GM18511 (cell line): ENCODE measurements around the gene VWA1.

Source experiments
- ATAC-seq: cut with Tn5 transposase; IDR thresholded peaks from one replicate; pipeline ENCODE4 v1.9.1; 2021; ENCODE audit warnings: mild to moderate bottlenecking, moderate library complexity; ENCODE audit not compliant: unreplicated experiment

The VWA1 gene, protein sequence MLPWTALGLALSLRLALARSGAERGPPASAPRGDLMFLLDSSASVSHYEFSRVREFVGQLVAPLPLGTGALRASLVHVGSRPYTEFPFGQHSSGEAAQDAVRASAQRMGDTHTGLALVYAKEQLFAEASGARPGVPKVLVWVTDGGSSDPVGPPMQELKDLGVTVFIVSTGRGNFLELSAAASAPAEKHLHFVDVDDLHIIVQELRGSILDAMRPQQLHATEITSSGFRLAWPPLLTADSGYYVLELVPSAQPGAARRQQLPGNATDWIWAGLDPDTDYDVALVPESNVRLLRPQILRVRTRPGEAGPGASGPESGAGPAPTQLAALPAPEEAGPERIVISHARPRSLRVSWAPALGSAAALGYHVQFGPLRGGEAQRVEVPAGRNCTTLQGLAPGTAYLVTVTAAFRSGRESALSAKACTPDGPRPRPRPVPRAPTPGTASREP

DNA sequence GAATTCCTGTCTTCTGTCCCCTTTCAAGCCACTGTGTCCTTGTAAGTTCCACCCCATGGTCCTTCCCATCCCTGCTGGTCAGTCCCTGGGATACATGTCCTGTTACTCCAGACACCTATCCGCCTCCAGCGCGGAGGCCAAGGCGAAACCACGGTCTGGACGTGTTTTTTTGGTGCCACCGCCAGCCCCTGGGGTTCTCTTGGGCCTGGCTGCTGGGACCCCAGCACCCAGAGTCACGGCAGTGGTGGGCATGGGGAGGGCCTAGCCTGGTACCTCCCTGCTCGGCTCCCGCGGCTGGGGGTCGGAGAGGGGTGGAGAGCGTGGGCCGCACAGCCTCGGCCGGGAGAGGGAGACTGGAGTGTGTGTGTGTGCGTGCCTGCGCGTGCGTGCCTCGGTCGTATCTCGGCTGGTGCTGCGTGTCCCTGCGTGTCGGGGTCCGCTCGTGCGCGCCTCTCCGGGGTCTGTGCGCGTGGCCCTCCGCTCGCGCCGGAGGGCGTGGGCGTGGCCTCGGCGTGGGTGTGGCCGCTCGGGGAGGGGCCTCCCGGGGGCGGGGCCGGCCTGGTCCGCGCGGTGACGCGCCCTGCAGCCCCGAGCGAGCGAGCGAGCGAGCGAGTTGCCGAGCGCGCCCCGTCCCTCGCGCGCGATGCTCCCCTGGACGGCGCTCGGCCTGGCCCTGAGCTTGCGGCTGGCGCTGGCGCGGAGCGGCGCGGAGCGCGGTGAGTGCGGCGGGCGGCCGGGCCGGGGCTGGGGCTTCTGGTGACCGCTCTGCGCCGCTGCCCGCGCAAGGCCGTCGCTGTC, at the start of gene VWA1:
Gene VWA1, plus strand, starts transcription at position 585 of the 798 bp plus-strand sequence. Its CDS starts 59 bp downstream, at position 644.
- ATAC-seq = no peak

- no peak for ATAC-seq
Measured at GRCh38 chr1:1385931-1386330, 49.6 kb upstream of the VWA1 start.

DNA sequence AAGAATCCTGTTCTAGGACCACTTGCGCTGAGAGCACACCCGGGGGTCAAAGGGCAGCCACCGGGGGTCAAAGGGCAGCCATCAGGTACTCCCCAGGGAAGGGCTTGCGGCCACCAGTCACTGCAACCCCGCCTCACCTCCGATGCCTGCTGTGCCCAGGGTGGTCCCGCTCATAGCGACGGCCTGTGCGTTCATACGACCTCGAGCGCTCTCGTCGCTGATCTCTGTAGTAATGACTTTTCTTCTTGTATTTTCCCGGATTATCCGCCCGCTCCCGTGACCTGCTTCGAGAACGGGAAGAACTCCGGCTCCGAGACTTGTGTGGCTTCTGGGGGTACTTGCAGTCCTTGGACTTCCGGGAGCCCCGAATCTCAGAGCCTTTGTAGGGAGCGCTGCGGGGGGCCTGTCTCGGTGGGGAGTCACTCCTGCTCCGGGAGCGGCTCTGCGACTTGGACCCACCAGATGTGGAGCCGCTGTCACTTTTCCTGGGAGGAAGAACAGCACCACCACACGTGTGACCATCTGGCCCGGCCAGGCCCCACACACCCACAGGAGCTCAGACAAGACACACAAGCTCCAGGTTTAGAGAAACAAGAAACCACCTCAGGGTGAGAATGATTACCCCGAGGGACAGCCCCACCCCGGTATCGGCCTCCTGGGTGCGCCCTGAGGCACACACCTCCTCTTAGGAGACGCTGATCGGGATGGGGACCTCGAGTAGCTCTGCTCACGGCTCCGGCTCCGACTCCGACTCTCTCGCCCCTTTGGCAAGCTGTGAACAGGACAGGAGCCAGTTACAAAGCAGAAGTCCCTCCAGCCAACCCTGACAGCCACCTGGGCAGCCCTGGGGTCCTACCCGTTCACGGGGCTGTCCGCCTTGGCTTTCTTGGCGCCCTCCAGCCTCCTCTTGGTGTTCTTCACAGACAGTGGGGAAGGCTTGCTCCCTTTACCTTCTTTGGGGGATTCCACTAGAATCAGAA, 48.1 kb upstream of the VWA1 start:
- no peak for ATAC-seq

GRCh38 chr1:1388078-1388472, 47.4 kb upstream of the VWA1 start:
- no peak for ATAC-seq

DNA sequence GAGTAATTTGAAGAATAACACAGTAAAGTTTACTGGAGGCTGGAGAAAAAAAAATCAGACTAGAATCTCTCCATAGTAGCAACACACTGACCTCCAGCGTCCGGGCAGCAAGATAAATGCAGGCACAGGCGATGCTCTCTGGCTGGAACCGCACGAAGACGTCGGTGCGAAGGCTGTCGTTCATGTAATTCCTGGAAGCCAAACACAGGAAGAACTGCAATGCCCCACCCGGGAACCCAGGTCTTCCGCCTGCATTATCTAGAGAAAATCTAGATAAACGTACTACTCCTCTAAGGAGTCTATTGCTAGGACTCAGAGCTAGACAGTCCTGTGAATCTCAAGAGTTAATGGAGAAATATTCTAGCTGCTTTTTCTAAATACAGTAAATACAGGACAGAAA, 44.8 kb upstream of the VWA1 start:
- no peak for ATAC-seq

GRCh38 chr1:1391225-1391624, 44.3 kb upstream of the VWA1 start:
- ATAC-seq = no peak

- no peak for ATAC-seq
Measured at GRCh38 chr1:1393014-1393413, 42.5 kb upstream of the VWA1 start.

GRCh38 chr1:1393428-1393827, 42.1 kb upstream of the VWA1 start:
- no peak for ATAC-seq

- no peak for ATAC-seq
Measured at GRCh38 chr1:1394116-1394515, 41.4 kb upstream of the VWA1 start.

DNA sequence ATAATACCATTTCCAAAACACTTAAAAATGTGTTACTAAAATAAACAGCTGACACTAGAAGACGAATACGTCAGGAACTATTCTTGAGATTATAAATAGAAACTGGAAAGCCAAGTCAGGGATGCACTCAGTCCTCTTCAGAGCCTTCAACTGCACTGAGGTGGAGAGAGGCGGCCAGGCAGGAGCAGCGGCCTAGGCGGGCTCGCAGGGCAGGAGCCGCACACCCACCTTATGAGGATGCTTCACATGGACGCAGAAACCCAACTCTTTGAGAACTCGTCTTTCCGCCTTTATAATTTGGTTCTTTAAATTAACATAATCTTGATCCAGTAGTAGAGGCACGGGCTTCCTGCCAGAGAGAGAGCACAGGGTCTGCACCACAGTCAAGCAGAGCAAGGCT, 40.3 kb upstream of the VWA1 start:
- ATAC-seq = no peak

DNA sequence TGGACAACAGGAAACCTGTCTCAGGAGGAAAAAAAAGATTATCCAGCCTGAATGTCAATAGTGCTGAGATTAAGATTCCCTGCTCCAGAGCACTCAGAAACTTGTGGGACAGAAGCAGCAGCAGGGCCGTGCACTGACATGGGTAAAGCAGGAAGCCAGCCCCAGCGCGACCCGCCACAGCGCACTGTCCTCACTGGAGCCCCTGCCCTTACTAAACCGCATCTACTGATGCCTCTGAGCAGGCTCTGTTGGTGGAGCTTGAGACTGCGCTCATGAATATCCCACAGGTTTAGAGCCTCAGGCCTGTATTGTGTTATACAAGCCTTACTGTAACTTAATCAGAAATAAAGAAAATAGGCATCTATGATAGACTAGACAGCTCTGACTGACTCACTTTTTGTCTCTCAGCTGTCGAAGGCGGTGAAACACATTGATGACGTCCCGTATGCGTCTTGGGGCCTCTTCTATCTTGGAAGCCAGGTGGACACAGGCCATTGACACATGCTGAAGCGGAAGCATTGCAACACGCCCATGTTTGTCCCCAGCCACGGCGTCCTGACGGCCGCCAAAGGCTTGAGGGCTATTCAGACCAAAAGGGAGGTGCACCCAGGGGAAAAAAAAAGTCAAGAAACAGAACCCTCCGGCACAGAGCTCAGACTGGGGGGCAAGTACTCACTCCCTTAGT, 37.5 kb upstream of the VWA1 start:
- ATAC-seq = no peak

DNA sequence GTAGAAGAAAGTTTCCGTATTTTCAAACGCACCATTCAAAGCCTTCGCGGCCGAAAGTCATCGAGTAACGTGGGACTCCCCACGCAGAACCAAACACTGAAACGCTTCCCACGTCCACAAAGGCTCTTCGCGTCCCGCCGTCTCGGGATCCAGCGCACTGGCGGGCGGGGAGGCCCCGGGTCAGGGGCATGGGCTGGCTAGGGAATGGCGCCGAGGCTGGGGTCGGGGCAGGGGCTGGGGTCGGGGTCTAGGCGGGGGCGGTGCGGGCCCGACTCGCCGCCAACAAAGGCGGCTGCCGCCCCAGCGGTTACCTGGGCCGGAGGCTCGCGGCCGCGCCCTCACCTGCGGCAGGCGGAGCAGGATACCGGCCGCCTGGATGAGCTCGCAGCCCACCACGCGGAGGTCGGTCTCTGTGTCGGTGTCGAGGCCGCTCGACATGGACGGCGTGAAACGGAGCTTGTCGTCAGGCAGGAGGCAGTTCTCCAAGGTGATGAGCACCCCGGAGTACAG, 36.8 kb upstream of the VWA1 start:
- ATAC-seq = peak; percentile 1

DNA sequence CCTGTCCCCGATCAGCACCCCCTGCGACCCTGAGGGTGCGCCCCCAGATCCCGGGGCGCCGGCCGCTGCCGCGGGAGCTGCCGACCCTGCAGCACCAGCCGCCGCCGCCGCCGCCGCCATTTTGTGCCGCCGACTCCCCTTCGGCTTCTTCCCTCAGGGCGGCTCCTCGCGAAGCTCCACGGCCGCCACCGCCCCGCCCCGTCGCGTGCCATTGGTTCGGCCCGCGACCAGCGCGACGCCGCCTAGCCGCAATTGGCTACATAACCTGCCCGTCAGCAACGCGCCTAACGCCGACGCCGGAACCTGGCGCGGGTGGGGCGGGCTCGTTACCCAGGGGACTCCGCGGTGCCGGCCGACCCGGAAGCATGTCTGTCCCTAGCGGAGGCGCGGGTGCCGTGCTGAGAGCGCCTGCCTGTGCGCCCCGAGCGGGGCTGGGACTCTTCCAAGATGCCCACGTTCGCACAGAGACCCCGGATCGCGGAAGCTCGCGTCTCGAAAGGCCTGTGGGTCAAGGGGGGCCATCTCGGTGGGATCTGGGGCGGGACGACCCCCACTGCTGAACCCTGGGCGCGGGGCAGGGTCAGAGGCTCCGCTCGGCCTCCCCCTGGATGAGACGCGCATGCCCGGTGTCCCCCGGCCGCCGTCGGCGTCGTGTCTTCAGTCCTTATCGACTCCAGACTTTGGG, 36.2 kb upstream of the VWA1 start, which contains the start of gene CCNL2:
Gene CCNL2, minus strand, starts transcription at position 149 of the 685 bp plus-strand sequence. Its CDS starts 29 bp downstream, at position 120.
- ATAC-seq = peak; percentile 95

GRCh38 chr1:1399872-1400575, 35.5 kb upstream of the VWA1 start:
- peak; percentile 4 for ATAC-seq

DNA sequence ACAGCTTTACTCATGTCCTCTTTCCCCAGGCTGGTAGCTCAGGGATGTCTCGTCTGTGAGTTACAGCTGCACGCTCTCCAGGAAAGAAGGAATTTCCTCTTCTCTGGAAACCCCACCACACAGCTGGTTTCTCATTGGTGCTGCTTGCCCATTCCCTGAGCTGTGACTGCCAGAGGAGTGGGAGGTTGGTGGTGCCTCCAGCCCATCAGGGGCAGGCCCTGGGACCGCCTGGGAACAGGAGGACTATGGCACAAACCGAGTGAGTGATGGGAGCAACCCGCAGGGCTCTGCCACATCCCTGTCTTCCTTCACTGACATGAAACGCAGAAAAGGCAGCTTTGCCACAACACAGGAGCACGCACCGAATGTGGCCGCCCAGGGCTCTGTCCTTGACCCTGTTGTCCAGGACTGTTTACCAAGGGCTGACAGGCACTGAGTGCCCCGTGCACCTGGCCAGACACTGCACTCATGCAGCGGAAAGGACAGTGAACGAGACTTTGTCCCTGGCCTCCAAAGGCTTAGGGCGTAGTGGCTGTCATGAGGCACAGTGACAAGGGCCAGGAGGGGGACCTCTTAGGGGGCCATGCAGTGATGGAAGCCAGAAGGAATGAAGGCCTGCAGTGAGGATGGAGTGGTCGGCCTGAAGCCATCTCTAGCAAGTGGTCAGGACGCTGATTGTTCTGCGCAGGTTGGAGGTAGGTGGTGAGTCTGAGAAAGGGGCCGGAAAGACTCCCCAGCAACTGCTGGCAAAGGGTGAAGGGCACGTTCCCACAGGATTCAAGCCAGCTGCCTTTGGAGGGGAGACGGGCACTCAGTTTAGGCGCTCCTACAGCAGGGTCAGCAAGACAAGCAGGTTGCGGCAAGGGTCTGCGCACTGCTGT, 34.7 kb upstream of the VWA1 start:
- ATAC-seq = no peak

GRCh38 chr1:1401457-1402010, 34.0 kb upstream of the VWA1 start:
- ATAC-seq = no peak

DNA sequence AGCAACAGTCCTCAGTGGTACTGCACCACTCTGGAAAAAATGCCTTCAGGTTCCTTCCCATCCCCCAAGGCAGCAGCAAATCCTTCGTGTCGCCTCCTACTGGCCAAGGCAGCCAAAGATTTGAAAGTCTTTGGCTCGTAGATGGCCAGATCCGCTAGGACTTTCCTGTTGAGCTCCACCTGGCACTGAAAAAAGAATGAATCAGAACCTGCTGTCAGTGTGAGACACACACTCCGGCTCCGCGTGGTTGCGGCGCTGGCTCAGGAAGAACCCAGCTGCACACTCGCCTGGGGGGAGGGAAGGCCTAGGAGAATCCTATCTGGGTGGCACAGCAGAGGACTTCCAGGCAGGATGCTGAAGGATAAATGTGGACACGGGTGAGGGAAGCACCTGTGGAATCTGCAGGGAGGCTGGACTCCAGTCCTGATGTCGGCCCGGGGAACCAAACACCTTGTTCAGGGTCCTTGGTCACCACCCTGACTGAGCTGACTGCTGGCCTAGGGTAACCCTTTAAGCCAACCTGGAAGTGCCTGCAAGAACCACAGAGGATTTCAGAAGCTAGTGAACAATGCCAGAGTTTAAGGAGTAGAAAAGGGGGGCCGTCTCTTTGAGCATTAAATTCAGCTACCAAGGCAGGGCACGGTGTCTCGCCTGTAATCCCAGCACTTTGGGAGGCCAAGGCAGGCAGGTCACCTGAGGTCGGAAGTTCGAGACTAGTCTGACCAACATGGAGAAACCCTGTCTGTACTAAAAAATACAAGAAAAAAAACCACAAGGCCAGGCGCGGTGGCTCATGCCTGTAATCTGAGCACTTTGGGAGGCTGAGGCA, 33.2 kb upstream of the VWA1 start:
- no peak for ATAC-seq
